ENCODE measurements around the gene SLC36A3. TPM values are rescaled to one million over a fixed set of nuclear protein-coding genes. Genes with fewer than 3 reads are reported as not detected.
"Not testable (repeated sequence)": the region's sequence is repeated elsewhere in the genome, so short reads cannot be mapped to it uniquely, and the experiment has no call there.

The SLC36A3 gene
- total RNA-seq, 1 experiment from 2014 or later: not detected

DNA sequence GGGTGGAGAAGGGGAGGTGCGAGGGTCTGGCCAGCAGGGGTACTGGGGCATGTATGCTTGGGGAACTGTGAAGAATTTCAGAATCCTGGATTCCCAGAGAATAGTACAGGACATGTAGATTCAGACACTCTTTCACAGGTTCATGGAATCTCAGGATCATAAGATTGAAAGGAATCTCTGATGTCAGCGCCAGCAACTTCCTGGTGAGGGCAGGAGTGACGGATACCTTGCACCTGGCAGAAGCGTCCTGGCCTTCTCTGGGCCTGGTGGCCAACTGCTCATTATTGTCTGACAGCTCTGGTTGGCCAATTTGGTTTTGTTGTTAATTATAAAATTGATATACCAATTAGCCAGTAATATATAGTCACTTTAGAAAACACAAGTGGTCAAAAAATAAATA, 43.6 kb downstream of the SLC36A3 start:
- DNase-seq (ENCODE audit: low read depth): no peak

DNA sequence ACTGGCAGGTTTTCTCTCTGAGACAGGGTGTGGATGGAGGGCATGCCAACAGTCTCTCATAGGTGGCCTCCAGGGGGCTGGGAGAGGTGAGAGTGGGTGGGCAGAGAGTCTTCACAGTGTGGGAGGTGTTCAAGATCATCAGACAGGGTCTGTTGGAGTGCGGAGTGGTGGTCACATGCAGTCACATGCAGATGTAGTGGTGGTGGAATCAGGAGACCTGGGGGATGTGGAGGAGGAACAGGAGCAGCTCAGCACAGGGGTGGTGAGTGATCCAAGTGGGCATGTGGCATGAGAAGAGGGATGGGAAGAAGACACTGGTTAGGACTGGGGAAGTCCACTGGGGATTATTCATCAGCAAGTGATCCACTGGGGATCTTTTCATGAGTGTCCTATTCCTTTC, 44.8 kb downstream of the SLC36A3 start:
- no peak for DNase-seq (ENCODE audit: low read depth)

DNA sequence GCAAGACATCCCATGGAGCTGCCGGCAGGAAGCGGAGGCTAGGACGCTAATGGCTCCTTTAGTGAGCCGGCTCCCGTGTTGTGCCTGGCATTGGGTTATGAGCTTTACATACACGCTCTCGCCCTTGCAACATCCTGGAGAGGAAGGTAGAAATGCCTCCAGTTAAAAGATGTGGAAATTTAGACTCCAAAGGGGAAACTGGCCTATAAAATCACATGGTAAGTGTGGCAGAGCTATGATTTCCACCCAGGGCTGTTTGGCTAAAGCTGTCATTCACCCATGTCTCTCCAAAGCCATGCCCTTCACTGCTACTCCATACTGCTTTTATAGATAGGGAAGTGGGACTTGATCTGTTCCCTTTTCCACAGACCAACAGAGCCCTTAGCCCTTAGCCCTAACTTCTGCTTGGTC, 45.4 kb downstream of the SLC36A3 start:
- DNase-seq (ENCODE audit: low read depth): no peak

DNA sequence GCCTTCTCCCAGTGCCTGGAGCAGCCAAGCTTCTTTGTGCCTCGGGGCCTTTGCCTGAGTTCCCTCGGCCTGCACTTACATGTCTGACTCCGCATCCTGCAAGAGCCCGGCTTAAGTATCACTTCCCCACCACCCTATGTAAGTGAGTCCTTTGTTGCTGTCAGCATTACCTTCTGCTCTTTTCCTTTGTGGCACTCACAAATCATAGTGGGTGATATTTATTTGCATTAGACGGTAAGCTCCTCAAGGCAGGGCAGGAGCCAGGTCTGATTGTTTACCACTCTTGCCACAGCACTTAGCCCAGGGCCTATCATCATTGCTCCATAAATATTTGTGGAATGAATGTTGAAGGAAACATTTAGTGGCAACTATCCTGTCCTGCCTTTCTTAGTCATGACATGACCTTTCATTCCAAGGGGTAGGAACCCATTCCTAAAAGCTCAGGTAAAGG, 45.8 kb downstream of the SLC36A3 start:
- no peak for DNase-seq (ENCODE audit: low read depth)

DNA sequence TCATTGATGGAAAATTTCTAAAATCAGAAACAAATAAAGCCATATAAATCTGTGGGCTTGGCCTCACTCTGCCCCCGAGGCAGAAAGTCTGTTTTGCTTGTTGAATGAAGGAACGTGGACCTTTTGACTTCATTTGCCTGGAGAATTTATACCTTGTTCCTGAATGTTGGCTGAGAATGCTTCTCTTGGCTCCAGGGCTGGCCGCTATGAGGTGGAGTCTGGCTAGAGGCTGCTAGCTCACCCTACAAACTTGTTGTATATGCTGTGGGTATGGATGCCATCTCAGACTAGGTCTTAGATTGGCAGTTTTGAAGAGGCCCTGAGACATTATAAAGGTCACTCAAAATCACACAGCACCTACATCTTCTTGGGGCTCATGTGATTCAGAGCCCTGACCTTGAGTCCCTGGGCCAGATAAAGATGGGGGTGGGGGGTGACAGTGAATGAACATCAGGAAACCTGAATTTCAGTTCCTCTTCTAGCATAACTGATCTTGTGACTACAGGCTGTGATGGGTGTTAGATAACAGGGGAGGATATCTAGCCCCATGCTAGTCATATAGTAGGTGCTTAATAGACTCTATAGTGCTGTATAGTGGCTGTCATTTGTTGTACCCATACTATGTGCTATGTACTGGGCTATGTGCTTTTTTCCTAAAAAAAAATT, 47.8 kb downstream of the SLC36A3 start:
- no peak for DNase-seq (ENCODE audit: low read depth)

GRCh38 chr5:151254990-151255389, 48.6 kb downstream of the SLC36A3 start:
- not testable (repeated sequence) for DNase-seq (ENCODE audit: low read depth)

GRCh38 chr5:151254556-151254955, 49.0 kb downstream of the SLC36A3 start:
- no peak for DNase-seq (ENCODE audit: low read depth)

DNA sequence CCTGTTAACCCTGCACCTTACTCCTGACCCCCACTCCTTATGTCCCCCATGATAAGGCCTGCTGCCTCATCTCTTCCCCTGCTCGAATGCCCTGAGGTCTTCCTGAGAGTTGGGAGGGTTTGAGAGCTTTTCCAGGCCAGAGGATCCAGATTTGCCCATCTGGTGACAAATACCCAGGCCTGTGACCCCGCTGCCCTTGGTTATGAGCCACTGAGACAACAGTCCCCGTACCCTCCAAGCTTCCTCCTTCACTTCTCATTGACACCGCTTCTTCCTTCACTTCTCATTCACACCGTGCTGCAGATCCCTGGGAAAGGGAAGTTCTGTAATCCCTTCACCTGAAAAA, 50.0 kb downstream of the SLC36A3 start:
- no peak for DNase-seq (ENCODE audit: low read depth)

DNA sequence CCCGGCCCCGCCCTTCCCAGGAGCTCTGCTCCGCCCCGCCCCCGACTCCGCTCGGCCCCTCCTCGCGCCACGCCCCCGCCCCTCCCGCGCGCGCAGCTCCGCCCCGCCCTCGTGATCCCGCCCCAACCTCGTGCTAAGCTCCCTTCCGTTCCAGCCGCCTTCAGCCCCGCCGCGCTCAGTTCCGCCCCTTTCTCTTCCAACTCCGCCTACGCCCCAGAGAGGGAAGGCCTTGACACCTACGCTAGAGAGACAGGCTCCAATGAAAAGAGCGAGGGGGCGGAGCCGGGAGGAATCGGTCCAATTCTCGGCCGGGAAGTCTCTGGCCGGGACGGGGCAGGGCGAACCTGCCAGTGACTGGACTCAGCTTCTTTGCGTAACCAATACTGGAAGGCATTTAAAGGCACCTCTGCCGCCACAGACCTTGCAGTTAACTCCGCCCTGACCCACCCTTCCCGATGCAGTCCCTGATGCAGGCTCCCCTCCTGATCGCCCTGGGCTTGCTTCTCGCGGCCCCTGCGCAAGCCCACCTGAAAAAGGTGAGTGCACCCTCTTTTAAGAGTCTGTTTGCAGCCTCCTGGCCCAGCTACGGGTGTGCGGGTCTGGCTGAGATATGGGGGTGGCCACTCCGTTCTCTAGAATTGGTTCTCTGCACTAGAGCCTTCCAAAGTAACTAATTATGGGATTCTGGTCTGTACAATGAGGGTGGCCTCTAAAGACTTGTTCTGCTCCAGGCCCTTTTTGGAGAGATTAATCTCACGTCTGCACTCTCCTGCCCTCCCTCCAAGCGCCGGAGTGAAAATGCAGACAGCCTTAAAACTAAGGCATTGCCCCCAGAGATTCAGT, 50.6 kb downstream of the SLC36A3 start, which contains the start of gene GM2A:
Gene GM2A (plus strand): TSS at position 424 of the 843 bp plus-strand sequence. CDS start 32 bp downstream, at position 456.
- DNase-seq (ENCODE audit: low read depth): peak; percentile 98

DNA sequence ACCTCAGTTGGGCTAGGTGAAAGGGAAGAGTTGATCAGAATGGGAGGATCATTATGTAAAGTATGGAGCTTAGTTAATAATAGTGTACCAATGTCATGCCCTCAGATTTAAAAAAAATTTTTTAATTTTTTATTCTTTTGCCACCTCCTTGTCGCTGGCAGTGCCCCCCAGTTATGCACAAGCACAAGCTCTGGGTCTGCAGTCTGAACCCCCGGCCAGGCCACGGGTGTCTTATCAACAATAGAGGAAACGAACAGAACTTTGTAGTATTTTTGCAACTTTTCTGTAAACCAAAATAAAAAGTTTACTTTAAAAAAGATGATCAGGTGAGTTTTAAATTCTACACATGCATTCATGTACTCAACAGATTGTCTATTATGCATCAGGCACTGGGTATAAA, 51.9 kb downstream of the SLC36A3 start:
- no peak for DNase-seq (ENCODE audit: low read depth)

- DNase-seq (ENCODE audit: low read depth): no peak
Measured at GRCh38 chr5:151251001-151251551, 52.5 kb downstream of the SLC36A3 start.

DNA sequence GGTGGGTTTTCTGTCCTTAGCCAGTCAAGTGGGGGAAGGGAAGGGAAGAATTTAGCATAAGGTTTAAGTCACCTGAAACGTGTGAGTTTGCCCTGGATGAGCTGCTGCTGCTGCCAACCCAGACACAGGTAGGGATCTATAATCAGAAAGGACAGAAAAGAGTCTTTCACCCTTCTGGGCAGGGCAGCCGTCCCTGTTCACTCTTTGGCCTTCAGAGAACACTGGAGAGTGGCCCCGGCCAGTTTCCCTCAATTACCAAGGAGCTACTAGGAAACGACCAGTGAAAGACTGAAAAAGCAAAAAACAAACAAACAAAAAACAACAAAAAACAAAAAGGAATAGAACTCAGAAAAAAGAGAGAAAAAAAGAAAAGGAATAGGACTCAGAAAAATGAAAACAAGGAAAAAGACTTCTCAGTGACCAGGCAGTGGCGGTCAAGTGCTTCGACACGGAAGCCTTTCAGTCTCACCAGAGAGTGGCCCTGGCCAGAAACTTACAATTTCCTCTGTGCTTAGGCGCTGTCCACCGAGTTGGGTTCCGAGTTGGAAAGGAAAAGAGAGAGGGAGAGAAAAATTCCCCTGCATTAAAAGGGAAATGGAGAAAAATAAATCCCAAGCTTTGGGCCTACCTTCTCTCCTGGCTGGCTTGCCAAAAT, 53.1 kb downstream of the SLC36A3 start:
- no peak for DNase-seq (ENCODE audit: low read depth)

DNA sequence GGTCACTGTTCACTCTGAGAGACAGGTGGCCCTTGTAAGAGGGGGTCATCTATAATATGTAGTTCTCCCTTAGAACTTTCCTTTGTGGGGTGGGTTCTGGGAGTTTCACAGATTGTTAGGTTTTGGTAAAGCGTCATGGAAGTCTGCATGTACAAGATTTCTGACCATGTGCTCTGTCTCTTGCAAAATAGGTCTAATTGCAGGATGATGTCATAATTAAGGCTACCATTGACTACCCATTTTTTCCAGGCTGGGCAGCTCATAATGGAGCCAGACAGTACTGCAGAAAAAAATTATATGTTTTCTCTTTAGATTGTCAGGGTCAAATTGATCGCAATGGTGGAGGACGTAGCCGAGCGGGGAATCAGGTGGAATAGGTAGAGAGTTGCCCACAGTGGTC, 54.3 kb downstream of the SLC36A3 start:
- DNase-seq (ENCODE audit: low read depth): no peak

- no peak for DNase-seq (ENCODE audit: low read depth)
Measured at GRCh38 chr5:151248651-151249050, 54.9 kb downstream of the SLC36A3 start.

DNA sequence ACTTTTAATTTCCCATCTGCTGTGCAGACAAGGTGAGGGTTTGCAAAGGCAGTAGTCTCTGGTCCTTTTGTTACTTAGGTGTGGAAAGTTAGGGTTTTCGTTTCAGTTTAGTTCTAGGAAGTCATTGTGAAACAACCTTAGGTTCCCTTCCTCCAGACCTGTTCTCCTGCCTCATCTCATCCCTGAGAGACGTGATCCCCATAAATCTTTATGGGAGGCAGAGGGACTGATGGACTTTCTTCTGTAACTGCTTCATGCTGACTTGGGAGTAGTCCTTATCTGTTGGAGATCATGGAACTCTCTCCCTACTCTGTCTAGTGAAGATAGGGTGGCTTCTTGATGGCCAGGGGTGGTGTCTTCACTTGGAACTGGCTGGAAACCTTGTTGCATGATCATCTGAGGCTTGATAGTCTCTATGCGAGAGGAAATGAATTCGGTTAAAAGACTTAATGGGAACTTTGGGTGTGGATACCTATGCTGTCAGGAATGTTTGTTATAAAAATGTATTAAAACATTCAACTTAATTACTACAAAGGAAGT, 57.8 kb downstream of the SLC36A3 start:
- no peak for DNase-seq (ENCODE audit: low read depth)

DNA sequence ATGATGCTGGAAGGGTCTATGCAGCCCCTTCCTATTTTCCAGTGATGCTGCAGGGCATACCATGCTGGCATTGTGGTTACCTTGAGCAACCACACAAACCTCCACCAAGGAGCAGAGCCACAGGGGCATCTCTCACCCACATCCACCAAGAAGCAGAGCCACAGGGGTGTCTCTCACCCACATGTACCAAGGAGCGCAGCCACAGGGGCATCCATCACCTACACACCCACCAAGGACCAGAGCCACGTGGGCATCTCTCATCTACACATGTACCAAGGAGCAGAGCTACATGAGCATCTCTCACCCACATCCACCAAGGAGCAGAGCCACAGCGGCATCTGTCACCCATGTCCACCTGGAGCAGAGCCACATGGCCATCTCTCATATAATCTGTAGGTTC, 59.4 kb downstream of the SLC36A3 start:
- DNase-seq (ENCODE audit: low read depth): no peak

DNA sequence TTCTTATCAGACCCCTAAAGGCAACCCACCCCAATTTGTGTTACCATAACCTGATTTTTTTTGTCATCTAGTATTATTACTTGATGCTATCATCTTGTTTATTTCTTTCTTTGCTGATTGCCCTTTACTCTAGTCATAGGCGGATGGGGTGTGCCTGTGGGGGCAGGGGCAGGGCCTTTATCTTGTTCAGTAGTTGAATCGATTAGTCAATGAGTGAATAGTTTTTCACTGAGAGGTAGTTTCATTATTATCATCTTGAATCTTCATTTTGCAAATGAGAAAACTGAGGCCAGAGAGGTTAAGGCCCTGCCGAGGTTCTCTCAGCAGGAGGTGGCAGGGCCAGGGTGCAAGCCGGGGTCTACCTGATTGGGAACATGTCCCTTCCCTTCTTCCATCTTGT, 60.0 kb downstream of the SLC36A3 start:
- DNase-seq (ENCODE audit: low read depth): no peak

DNA sequence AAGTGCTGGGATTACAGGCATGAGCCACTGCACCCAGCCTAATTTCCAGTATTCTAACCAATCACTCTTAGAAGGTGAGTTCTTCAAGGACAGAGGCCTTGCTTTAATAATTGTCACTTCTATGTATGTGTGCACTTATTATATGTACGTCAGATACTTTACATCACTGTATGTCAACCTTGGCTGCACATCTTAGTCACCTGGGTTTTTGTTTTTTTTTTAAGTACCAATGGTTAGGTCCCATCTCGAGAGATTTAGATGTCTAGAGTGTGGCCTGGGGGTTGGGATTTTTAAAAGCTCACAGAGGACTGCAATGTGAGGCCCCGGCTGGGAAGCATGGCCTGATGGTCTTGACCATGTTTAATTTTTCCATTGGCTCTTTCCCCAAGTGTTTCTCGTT, 60.4 kb downstream of the SLC36A3 start:
- DNase-seq (ENCODE audit: low read depth): no peak

DNA sequence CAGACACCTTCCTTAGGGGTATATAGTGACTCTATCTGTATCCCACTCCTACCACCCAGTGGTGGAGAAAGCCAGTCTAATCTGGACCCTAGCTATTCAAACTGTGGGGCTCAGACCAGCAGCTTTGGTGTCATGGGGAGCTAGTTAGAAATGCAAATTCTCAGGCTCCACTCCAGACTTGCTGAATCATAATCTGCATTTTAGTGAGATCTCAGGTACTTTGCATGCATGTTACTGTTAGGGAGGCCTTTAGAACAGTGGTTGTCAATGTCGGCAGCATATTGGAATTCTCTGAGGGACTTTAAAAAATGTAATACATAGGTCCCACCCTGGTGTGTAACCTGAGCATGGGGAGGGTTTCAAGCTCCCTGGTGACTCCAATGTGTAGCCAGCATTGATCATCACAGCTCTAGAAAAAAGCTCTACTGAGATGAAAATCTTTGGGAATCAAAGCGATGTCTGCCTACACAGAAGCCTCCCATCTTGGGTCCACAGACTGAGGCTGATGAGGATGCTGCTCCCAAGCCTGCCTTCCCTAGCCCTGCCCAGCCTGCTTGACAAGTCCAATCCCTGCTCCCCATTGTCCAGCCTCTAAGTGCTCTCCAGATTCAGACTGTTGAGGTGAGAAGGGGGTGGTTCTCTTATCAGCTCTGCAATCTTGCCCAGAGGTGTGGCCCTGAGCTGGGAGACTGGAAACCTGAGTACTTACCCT, 62.5 kb downstream of the SLC36A3 start:
- no peak for DNase-seq (ENCODE audit: low read depth)

DNA sequence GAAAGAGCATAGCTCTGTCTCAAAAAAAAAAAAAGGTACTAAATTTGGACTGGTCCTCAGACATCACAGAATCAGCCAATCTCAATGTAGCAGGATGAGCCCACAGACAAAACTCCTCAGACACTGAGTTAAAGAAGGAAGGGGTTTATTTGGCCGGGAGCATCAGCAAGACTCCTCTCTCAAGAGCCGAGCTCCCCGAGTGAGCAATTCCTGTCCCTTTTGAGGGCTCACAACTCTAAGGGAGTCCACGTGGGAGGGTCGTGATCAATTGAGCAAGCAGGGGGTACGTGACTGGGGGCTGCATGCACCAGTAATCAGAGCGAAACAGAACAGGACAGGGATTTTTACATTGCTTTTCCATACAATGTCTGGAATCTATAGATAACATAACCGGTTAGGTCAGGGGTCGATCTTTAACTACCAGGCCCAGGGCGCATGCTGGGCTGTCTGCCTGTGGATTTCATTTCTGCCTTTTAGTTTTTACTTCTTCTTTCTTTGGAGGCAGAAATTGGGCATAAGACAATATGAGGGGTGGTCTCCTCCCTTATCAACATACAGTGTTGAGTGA, 63.2 kb downstream of the SLC36A3 start:
- DNase-seq (ENCODE audit: low read depth): not testable (repeated sequence)

- peak; percentile 58 for DNase-seq (ENCODE audit: low read depth)
Measured at GRCh38 chr5:151239237-151239861, 64.2 kb downstream of the SLC36A3 start.

Measured in RPMI7951 (cell line).